ENCODE data around the gene TUBB6. TPM values are rescaled to one million over a fixed set of nuclear protein-coding genes. Genes with fewer than 3 reads are reported as not detected.

TUBB6 gene
- 100 to 1,000 TPM in 4 of 6 donors, 10 to 100 TPM in 2; 89.1 to 380 (median 157) TPM for total RNA-seq

GRCh38 chr18:12307701-12308385 is at the start of gene TUBB6:
Gene TUBB6, plus strand, starts transcription at chr18:12308241. Its CDS starts 52 bp downstream, at chr18:12308293.
- 0% methylated on average over 7 to 12 of the region's 88 CpGs for WGBS, 2 donors
- H3K4me1 ChIP-seq, result peaks cover 21 to 30% (median 26%) of the 10 kb centered on the region in 4 donors
- DNase-seq, result peak; percentile 40 to 95

GRCh38 chr18:12258719-12259705 is 49.0 kb upstream of the TUBB6 start:
- H3K27ac ChIP-seq, result no peak overlapping the region
- no peak for TF ChIP-seq POLR2AphosphoS5 (IDR thresholded peaks at IDR 0.05)
- TF ChIP-seq CTCF (IDR thresholded peaks at IDR 0.05), result no peak
- TF ChIP-seq POLR2A (IDR thresholded peaks at IDR 0.05), result no peak
- no peak for TF ChIP-seq EP300 (IDR thresholded peaks at IDR 0.05)
- DNase-seq (peak in 1 of 2 donors; percentile 61), ATAC-seq (ENCODE audit: low FRiP score in 2 of 2) (no peak)
- WGBS, 2 donors, result 78 to 84% methylated on average over 11 to 29 of the region's 29 CpGs
- H3K27me3 ChIP-seq, result peaks cover 2 to 12% (median 8%) of the 10 kb centered on the region in 4 donors
- H3K4me3 ChIP-seq, result no peak overlapping the region
- H3K9me3 ChIP-seq, result no peaks in the 10 kb centered on the region
- peaks cover 6 to 8% (median 8%) of the 10 kb centered on the region in 4 donors for H3K4me1 ChIP-seq
- H3K36me3 ChIP-seq, result no peaks in the 10 kb centered on the region

More at GRCh38 chr18:12307701-12308385, at the start of gene TUBB6:
- peaks cover 0 to 16% (median 0%) of the 10 kb centered on the region in 4 donors for H3K27me3 ChIP-seq
- TF ChIP-seq CTCF (IDR thresholded peaks at IDR 0.05) (peak in 3 of 6 experiments; percentile 4 to 37 (median 25)), POLR2AphosphoS5 (IDR thresholded peaks at IDR 0.05) (peak in 1 of 2 donors; percentile 72), EP300 (IDR thresholded peaks at IDR 0.05) (no peak), POLR2A (IDR thresholded peaks at IDR 0.05) (peak in 2 of 4 donors; percentile 70 to 86)
- H3K9me3 ChIP-seq, result peaks cover 0 to 9% (median 6%) of the 10 kb centered on the region in 4 donors
- ATAC-seq (ENCODE audit: low FRiP score in 2 of 2), result peak; percentile 66 to 90
- H3K4me3 ChIP-seq, result peak within 1 kb of the TSS; percentile 53 to 88 (median 78)
- H3K27ac ChIP-seq, result peak within 1 kb of the TSS; percentile 90 to 98 (median 98)
- peaks cover 0 to 30% (median 12%) of the 10 kb centered on the region in 4 donors for H3K36me3 ChIP-seq

- 72 to 85% methylated on average over 8 of the region's 8 CpGs for WGBS, 2 donors
- H3K4me1 ChIP-seq, result no peaks in the 10 kb centered on the region
- ATAC-seq (ENCODE audit: low FRiP score in 2 of 2), result no peak
- DNase-seq, result no peak
- TF ChIP-seq CTCF (IDR thresholded peaks at IDR 0.05), result no peak
- TF ChIP-seq EP300 (IDR thresholded peaks at IDR 0.05), result no peak
- TF ChIP-seq POLR2AphosphoS5 (IDR thresholded peaks at IDR 0.05), result no peak
- TF ChIP-seq POLR2A (IDR thresholded peaks at IDR 0.05), result no peak
- no peaks in the 10 kb centered on the region for H3K9me3 ChIP-seq
- no peak overlapping the region for H3K4me3 ChIP-seq
- H3K27me3 ChIP-seq, result no peaks in the 10 kb centered on the region
- no peaks in the 10 kb centered on the region for H3K36me3 ChIP-seq
- H3K27ac ChIP-seq, result no peak overlapping the region
Observed at GRCh38 chr18:12262748-12263147, 45.3 kb upstream of the TUBB6 start.

- Histone ChIP-seq H3K9me3 (no peaks in the 10 kb centered on the region), H3K27me3 (no peaks in the 10 kb centered on the region), H3K4me3 (no peak overlapping the region), H3K4me1 (no peaks in the 10 kb centered on the region), H3K27ac (no peak overlapping the region), H3K36me3 (no peaks in the 10 kb centered on the region)
- 43 to 64% methylated on average over 2 of the region's 2 CpGs for WGBS, 2 donors
- TF ChIP-seq EP300 (IDR thresholded peaks at IDR 0.05) (no peak), POLR2A (IDR thresholded peaks at IDR 0.05) (no peak), CTCF (IDR thresholded peaks at IDR 0.05) (no peak), POLR2AphosphoS5 (IDR thresholded peaks at IDR 0.05) (no peak)
- DNase-seq (no peak), ATAC-seq (ENCODE audit: low FRiP score in 2 of 2) (no peak)
Observed at GRCh38 chr18:12264864-12265263, 43.2 kb upstream of the TUBB6 start.

Data from upper lobe of left lung (tissue), 6 donors.